IPS-18c (cell line): ENCODE results near the gene SLC25A34.
"Not testable (repeated sequence)": the region's sequence is repeated elsewhere in the genome, so short reads cannot be mapped to it uniquely, and the experiment has no call there.

ENCODE experiments used
- H3K4me3 ChIP-seq: 2 replicates; pipeline ENCODE4 v1.7.0; 2013; ENCODE audit warnings: low read depth, mild to moderate bottlenecking, low read length, moderate library complexity; ENCODE audit not compliant: insufficient read depth
- H3K9me3 ChIP-seq: one replicate; pipeline ENCODE4 v1.6.1; 2013; ENCODE audit warnings: mild to moderate bottlenecking, low read length, moderate library complexity; ENCODE audit not compliant: control insufficient read depth, insufficient read depth

Gene SLC25A34

DNA sequence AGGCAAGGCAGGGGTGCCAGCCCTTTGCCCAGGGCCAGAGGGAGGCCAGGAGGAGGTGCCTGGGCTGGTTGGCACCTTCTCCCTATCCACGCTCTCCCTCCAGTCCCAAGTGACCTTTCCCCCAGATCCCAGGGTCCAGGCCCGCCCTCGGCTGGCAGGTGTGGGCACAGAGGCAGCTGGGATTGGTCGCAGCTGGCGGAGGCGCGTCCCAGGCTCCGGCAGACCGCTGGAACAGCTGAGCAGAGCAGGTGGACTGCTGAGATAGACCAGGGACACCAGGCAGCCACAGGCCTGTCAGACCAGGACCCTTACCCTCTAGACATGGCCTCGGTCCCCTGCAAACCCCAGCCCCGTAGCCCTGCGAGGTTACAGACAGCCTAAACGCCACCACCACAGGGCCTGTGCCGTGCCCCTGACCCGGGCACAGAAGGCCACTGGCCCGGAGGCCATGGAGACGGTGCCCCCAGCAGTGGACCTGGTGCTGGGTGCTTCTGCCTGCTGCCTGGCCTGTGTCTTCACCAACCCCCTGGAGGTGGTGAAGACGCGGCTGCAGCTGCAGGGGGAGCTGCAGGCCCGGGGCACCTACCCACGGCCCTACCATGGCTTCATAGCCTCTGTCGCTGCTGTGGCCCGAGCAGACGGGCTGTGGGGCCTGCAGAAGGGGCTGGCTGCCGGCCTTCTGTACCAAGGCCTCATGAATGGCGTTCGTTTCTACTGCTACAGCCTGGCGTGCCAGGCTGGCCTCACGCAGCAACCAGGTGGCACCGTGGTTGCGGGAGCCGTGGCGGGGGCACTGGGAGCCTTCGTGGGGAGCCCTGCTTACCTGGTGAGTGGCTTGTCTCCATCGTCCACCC, at the start of gene SLC25A34:
TSS of gene SLC25A34 (plus strand) at position 221 of the 854 bp plus-strand sequence. CDS start at position 449, 228 bp downstream.
- Histone ChIP-seq H3K4me3 (no peak within 1 kb of the TSS), H3K9me3 (peaks cover 2% of the 10 kb centered on the region)

- Histone ChIP-seq H3K9me3 (peaks cover 2% of the 10 kb centered on the region), H3K4me3 (no peak overlapping the region)
These were observed 48.6 kb upstream of the SLC25A34 start for GRCh38 chr1:15687446-15687845.

GRCh38 chr1:15690317-15690716, 45.7 kb upstream of the SLC25A34 start:
- Histone ChIP-seq H3K4me3 (no peak overlapping the region), H3K9me3 (peaks cover 2% of the 10 kb centered on the region)

DNA sequence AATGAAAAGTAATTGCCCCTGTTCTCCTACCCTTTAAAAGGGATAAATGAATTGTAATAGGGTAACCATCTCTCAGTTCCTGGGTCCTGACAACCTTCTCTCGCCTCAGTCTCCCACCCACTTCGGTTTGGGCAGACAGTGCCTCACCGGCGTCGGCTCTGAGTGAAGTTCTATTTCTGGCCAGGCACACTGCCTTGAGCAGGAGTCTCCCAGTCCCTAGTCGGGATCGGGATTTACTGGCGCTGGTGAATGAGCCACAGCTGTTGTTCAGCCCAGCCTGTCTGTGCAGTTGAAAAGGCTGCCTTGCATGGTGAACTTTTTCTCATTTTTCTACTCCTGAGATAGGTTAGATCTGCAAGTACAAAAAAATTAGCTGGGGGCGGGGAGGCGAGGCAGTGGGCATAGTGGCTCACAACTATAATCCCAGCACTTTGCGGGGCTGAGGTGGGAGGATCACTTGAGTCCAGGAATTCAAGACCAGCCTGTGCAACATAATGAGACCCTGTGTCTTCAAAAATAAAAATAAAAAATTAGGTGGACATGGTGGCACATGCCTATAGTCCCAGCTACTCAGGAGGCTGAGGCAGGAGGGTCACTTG, 44.5 kb upstream of the SLC25A34 start:
- peaks cover 2% of the 10 kb centered on the region for H3K9me3 ChIP-seq
- H3K4me3 ChIP-seq: no peak overlapping the region

DNA sequence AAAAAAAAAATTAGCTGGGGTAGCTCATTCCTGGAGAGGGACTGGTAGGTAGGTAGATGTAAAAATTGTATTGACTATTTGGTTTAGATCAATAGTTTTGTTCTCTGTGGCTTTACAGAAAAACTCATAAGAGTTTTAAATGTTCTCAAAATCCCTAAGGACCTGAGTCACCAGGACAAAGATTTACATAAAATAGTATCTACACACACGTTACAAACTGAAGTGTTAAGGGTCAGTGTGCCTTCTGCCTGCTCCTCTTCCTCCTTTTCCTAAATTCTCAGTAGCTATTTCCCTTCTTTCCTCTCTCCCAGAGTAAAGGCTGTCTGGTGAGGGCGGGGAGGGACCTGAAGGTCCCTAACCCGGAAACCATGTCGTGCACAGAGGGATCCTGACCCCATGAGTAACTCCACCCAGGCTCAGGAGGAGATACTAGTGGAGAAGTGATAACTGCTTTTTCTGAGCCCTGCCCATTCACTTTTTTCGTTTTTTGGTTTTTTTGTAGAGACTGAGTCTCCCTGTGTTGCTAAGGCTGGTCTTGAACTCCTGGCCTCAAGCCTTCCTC, 43.9 kb upstream of the SLC25A34 start:
- Histone ChIP-seq H3K4me3 (no peak overlapping the region), H3K9me3 (peaks cover 2% of the 10 kb centered on the region)

GRCh38 chr1:15693371-15693770, 42.7 kb upstream of the SLC25A34 start:
- Histone ChIP-seq H3K9me3 (peaks cover 2% of the 10 kb centered on the region), H3K4me3 (no peak overlapping the region)

- no peak overlapping the region for H3K4me3 ChIP-seq
- H3K9me3 ChIP-seq: no peaks in the 10 kb centered on the region
These were observed 39.0 kb upstream of the SLC25A34 start for GRCh38 chr1:15696956-15697521.

DNA sequence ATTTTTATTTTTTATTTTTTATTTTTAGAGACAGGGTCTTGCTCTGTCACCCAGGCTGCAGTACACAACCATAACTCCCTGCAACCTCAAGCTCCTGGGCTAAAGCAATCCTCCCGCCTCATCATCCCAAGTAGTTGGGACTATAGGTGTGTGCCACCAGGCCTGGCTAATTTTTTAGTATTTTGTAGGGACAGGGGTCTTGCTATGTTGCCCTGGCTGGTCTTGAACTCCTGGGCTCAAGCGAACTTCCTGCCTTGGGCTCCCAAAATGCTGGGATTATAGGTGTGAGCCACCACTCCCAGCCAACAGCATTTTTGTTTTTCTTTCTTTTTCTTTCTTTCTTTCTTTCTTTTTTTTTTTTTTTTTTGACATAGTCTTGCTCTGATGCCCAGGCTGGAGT, 37.9 kb upstream of the SLC25A34 start:
- no peaks in the 10 kb centered on the region for H3K9me3 ChIP-seq
- H3K4me3 ChIP-seq: no peak overlapping the region

DNA sequence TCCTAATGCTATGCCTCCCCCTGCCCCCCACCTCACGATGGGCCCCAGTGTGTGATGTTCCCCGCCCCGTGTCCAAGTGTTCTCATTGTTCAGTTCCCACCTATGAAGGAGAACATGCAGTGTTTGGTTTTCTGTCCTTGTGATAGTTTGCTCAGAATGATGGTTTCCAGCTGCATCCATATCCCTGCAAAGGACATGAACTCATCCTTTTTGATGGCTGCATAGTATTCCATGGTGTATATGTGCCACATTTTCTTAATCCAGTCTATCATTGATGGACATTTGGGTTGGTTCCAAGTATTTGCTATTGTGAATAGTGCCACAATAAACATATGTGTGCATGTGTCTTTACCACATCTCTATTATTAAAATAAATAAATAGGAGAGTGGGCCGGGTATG, 36.7 kb upstream of the SLC25A34 start:
- not testable (repeated sequence) for H3K9me3 ChIP-seq, H3K4me3 ChIP-seq

GRCh38 chr1:15700508-15700907, 35.5 kb upstream of the SLC25A34 start:
- no peak overlapping the region for H3K4me3 ChIP-seq
- no peaks in the 10 kb centered on the region for H3K9me3 ChIP-seq

GRCh38 chr1:15701784-15702183, 34.3 kb upstream of the SLC25A34 start:
- Histone ChIP-seq H3K4me3 (no peak overlapping the region), H3K9me3 (no peaks in the 10 kb centered on the region)

- H3K4me3 ChIP-seq: no peak overlapping the region
These were observed 33.1 kb upstream of the SLC25A34 start for GRCh38 chr1:15702722-15703550.

DNA sequence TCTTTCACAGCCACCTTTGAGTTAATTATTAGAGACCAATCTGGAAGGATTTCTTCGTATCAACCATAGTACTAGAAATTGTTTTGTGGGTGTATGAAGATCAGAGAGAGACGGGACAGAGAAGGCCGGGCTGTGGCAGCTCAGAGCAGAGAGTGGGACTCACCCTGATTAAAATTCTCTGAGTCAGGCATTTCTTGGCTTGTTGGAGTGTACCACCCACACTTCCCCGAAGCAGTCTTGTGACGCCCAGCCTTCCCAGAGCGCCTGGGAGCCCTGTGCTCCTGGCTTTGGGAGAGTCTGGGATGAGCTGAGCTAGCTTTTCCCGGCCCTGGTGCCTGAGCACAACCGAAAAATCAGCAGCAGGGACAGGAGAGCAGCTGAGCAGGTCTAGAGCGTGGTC, 32.5 kb upstream of the SLC25A34 start:
- no peak overlapping the region for H3K4me3 ChIP-seq
- H3K9me3 ChIP-seq: no peaks in the 10 kb centered on the region

More at GRCh38 chr1:15702722-15703550, 33.1 kb upstream of the SLC25A34 start:
- no peaks in the 10 kb centered on the region for H3K9me3 ChIP-seq

- Histone ChIP-seq H3K9me3 (no peaks in the 10 kb centered on the region), H3K4me3 (no peak overlapping the region)
These were observed 31.4 kb upstream of the SLC25A34 start for GRCh38 chr1:15704526-15705183.

DNA sequence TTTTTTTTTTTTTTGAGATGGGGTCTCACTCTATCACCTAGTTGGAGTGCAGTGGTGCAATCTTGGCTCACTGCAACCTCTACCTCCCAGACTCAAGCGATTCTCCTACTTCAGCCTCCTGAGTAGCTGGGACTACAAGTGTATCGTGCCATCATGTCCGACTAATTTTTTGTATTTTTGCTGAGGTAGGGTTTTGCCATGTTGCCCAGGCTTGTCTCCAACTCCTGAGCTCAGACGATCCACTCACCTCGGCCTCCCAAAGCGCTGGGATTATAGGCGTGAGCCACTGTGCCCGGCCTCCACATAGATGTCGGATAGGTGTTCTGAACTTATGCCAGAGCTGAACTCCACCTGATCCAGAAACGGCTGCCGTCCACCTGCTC, 30.9 kb upstream of the SLC25A34 start:
- H3K4me3 ChIP-seq: no peak overlapping the region

GRCh38 chr1:15706751-15707150, 29.3 kb upstream of the SLC25A34 start:
- H3K4me3 ChIP-seq: no peak overlapping the region

More for the DNA sequence above, 30.9 kb upstream of the SLC25A34 start:
- H3K9me3 ChIP-seq: no peaks in the 10 kb centered on the region

More at GRCh38 chr1:15706751-15707150, 29.3 kb upstream of the SLC25A34 start:
- no peaks in the 10 kb centered on the region for H3K9me3 ChIP-seq
